Measurements from ENCODE around the gene VASN. TPM values are rescaled to one million over a fixed set of nuclear protein-coding genes. Genes with fewer than 3 reads are reported as not detected.

Gene VASN
- polyA plus RNA-seq, 1 experiment: 19.1 TPM

- TF ChIP-seq, protein P1, sequence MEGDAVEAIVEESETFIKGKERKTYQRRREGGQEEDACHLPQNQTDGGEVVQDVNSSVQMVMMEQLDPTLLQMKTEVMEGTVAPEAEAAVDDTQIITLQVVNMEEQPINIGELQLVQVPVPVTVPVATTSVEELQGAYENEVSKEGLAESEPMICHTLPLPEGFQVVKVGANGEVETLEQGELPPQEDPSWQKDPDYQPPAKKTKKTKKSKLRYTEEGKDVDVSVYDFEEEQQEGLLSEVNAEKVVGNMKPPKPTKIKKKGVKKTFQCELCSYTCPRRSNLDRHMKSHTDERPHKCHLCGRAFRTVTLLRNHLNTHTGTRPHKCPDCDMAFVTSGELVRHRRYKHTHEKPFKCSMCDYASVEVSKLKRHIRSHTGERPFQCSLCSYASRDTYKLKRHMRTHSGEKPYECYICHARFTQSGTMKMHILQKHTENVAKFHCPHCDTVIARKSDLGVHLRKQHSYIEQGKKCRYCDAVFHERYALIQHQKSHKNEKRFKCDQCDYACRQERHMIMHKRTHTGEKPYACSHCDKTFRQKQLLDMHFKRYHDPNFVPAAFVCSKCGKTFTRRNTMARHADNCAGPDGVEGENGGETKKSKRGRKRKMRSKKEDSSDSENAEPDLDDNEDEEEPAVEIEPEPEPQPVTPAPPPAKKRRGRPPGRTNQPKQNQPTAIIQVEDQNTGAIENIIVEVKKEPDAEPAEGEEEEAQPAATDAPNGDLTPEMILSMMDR (IDR thresholded peaks at IDR 0.05; ENCODE audit: low read depth, low read length): no peak
- peaks cover 3% of the 10 kb centered on the region; the same call in 1 of the 2 replicates for H3K9me3 ChIP-seq (ENCODE audit: control insufficient read depth, insufficient read depth, low read length)
- POLR2A ChIA-PET: no interaction called here
- CTCF ChIA-PET: interaction anchor here (1.1 kb wide), 1 partner anchor 23 kb away, joined by 9 read pairs; no protein-coding TSS in a partner anchor
- peak; percentile 93 for DNase-seq (ENCODE audit: low read depth, low spot score)
- peak within 1 kb of the TSS; percentile 76 for H3K4me3 ChIP-seq (ENCODE audit: low read depth, low read length)
- H3K27me3 ChIP-seq (ENCODE audit: control insufficient read depth, insufficient read depth, low read length): no peaks in the 10 kb centered on the region
- H3K27ac ChIP-seq (ENCODE audit: low read depth, low read length): peak within 1 kb of the TSS; percentile 96
Measured at GRCh38 chr16:4425378-4426020, 53.9 kb downstream of the VASN start, which contains the start of gene DNAJA3. DNAJA3 (plus strand) TSS chr16:4425868; CDS start chr16:4425882, 14 bp downstream.

DNA sequence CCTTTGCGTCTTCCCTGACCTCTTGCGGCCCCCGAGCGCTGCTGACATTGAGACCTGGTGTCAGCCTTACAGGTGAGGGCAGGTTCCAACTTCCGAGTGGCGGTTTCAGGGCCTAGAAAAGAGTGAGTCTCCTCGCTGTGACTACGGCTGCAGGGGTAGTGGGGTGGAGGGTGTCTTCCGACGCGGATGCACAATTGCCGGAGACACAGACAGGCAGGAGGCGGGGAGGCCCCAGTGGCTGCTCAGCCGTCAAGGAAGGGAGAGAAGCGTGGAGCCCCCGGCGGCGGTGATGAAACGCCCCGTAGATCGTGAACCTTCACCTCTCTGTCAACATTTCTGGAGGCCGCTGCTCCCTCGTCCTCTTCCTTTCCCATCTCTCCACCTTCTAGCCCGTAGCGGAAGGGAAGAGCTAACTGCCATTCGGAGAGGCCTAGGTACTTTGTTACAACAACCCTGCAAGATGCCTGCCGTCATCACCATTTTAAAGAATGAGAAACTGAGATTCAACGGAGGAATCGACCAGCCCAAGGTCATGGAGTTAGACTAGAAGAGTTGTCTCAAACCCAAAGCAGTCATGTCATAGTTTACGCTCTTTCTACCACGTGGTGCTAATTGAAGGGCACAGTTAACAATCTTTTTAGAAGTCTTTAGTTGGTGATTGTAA lies 54.5 kb downstream of the VASN start:
- Histone ChIP-seq H3K27me3 (ENCODE audit: control insufficient read depth, insufficient read depth, low read length) (no peaks in the 10 kb centered on the region), H3K27ac (ENCODE audit: low read depth, low read length) (peak overlapping the region; percentile 31), H3K9me3 (ENCODE audit: control insufficient read depth, insufficient read depth, low read length) (peaks cover 3% of the 10 kb centered on the region; the same call in 1 of the 2 replicates), H3K4me3 (ENCODE audit: low read depth, low read length) (peak overlapping the region; percentile 76)
- POLR2A ChIA-PET: no interaction called here
- CTCF ChIA-PET: interaction anchor here (1.1 kb wide), 1 partner anchor 24 kb away, joined by 9 read pairs; no protein-coding TSS in a partner anchor
- DNase-seq (ENCODE audit: low read depth, low spot score): no peak
- TF ChIP-seq, protein P1 (IDR thresholded peaks at IDR 0.05; ENCODE audit: low read depth, low read length): no peak

- CTCF ChIA-PET: interaction anchor here (0.7 to 1.1 kb wide), 3 partner anchors 24 to 191 kb away, joined by 3 to 9 read pairs (median 3); no protein-coding TSS in a partner anchor
- DNase-seq (ENCODE audit: low read depth, low spot score): no peak
- POLR2A ChIA-PET: no interaction called here
- Histone ChIP-seq H3K4me3 (ENCODE audit: low read depth, low read length) (peak overlapping the region; percentile 76), H3K27me3 (ENCODE audit: control insufficient read depth, insufficient read depth, low read length) (no peaks in the 10 kb centered on the region), H3K9me3 (ENCODE audit: control insufficient read depth, insufficient read depth, low read length) (peaks cover 3% of the 10 kb centered on the region; the same call in 1 of the 2 replicates), H3K27ac (ENCODE audit: low read depth, low read length) (no peak overlapping the region)
- TF ChIP-seq, protein P1 (IDR thresholded peaks at IDR 0.05; ENCODE audit: low read depth, low read length): no peak
Measured at GRCh38 chr16:4426722-4427372, 55.2 kb downstream of the VASN start.

GRCh38 chr16:4428500-4428899 lies 56.9 kb downstream of the VASN start:
- CTCF ChIA-PET: no interaction called here
- POLR2A ChIA-PET: no interaction called here
- Histone ChIP-seq H3K27ac (ENCODE audit: low read depth, low read length) (no peak overlapping the region), H3K4me3 (ENCODE audit: low read depth, low read length) (no peak overlapping the region), H3K27me3 (ENCODE audit: control insufficient read depth, insufficient read depth, low read length) (no peaks in the 10 kb centered on the region), H3K9me3 (ENCODE audit: control insufficient read depth, insufficient read depth, low read length) (peaks cover 3% of the 10 kb centered on the region; the same call in 1 of the 2 replicates)
- TF ChIP-seq, protein P1 (IDR thresholded peaks at IDR 0.05; ENCODE audit: low read depth, low read length): no peak
- DNase-seq (ENCODE audit: low read depth, low spot score): no peak
